GM21526 (cell line): ENCODE data around the gene ASTN1.

Source experiments
- ATAC-seq: cut with Tn5 transposase; IDR thresholded peaks from one replicate; pipeline ENCODE4 v1.9.1; 2021; ENCODE audit warnings: moderate library complexity; ENCODE audit not compliant: unreplicated experiment, low FRiP score

The ASTN1 gene

DNA sequence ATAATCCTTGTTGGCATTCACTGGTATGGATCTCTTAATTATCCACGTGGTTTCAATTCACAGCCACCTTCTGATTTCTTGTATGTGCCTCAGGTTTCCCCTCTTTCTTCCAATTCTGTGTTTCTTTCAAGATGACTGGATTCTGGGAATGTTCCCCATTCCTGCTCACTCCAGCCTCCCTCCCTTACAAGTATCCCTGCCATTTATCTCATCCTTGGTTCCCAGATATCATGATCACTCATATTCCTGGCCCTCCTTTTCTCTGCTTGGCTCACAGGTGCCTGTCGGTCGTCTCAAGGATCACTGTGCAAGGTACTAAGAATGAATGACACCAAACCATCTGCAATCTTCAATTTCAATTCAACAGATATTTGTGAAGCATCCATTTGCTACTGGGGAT lies 279.2 kb downstream of the ASTN1 start:
- no peak for ATAC-seq

DNA sequence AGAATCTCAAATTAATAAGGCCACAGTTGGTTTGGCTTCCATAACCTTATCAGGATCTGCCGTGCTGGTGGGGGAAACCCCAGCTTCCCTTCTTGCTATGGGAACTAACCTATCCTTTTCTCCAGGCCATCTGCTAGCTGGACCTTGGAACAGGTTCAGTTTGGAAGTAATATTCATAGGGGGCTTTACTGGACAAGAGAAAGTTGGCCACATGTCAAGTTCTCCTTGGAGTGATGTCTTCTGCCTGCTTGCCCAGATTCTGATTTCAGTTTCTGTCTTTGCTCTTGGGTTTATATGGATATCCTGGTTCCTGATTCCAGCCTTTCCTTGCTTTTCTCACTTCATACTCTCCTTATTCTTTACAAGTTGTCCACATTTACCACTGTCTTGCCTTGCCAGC lies 279.6 kb downstream of the ASTN1 start:
- no peak for ATAC-seq

DNA sequence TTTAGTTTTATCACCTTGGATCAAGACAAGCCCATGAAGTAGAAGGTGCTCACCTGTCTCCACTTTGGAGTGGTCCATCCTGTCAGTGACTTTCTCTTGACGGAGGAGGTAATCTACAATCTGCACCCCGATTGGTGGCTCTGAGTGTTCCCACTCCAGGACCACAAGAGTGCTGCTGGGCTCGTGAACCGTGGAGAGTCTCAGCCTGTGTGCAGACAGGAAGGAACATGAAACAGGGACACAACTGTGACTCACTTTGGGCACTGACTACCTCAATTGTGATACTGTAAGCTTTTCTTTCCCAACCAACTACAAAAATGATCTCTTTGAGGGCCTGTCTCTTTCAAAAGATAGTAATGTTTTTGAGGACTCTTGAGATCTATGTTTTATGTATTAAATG lies 280.2 kb downstream of the ASTN1 start:
- ATAC-seq = no peak

GRCh38 chr1:176880955-176881595 lies 283.4 kb downstream of the ASTN1 start:
- ATAC-seq = no peak

GRCh38 chr1:176879784-176880620 lies 284.5 kb downstream of the ASTN1 start:
- ATAC-seq = no peak

GRCh38 chr1:176878750-176879536 lies 285.6 kb downstream of the ASTN1 start:
- no peak for ATAC-seq

DNA sequence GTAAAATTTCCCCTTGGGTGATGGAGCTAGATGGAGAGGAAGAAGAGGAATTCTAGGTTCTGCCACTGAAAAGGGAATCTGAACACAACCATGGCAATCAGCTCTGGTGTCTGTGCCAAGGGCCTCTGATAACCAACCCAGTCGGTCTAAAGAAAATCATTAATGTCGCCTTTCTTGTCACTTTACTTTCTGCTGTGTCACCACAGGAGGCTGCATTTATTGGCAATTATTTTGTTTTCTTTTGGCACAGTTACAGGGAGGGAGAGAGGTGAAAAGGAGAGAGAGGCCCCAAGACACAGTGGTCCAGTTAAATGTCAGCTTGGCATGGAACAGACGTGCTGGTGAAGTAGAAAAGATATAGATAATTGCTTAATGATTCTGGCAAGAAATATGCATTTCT lies 287.0 kb downstream of the ASTN1 start:
- no peak for ATAC-seq

DNA sequence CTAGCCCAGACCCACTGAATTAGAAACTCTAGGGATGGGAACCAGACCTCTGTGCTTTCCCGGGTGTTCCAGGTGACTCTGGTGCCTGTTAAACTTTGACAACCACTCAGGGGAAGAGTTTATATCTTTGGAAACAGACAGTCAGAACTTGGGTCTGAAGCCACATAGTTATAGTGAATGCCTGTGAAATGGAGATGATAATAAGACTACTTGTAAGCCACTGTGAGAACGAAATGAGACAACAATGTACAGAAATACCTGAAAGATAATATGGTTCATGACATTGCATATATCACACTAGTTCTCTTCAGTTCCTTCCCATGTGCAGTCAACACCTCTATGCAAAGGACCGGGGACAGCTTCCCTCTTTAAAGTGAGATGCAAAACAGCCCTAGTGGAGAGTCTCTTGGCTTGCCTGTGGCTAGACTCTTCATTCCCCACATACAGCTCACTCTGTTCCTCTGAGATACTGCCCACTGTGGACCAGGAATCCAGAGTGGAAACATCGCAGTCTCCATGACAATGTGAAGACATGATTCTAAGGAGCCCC lies 287.5 kb downstream of the ASTN1 start:
- no peak for ATAC-seq

GRCh38 chr1:176869577-176869976 lies 294.9 kb downstream of the ASTN1 start:
- no peak for ATAC-seq

GRCh38 chr1:176866011-176866714 lies 298.3 kb downstream of the ASTN1 start:
- no peak for ATAC-seq

- ATAC-seq = no peak
Observed at GRCh38 chr1:176864211-176864610, 300.3 kb downstream of the ASTN1 start.

DNA sequence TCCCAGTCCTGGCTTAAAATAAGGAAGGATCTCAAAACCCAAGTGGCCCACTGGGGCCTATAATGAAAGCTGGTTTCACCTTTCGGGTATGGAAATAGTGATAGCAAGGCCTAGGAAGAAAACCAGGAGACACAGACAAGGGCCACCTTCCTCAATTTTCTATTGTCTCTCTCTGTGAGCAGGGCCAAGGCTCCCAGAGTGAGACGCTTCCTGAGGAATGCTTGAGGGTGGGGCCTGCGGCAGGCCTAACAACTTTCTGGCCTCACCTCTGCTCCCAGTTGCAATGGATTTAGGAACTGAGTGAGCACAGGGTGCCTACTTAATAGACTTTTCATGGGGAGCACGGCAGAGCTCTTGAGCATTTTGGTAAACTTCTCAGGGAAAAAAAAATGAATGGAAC lies 300.9 kb downstream of the ASTN1 start:
- ATAC-seq = no peak

DNA sequence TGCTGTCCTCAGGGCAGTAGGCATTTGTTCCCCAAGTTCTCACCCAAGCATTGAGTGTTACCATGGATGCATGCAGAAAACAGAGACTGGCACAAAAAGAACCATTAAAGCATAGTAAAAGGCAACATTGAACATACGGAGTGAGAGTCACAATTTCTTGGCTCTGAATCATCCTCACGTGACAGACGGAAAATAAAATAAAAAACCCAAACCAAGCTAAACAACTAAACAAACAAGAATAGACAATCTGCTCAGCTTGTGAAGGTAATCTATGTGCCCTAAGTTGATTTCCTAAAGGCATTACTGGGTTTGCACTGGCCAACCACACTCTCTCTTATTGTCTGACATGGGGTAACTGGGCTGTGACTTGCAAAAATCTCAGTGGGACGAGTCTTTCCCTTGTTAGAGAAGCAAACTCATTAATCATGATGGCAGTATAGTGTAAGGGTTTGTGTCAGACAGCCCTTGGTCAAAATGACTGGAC lies 306.0 kb downstream of the ASTN1 start:
- ATAC-seq = no peak

DNA sequence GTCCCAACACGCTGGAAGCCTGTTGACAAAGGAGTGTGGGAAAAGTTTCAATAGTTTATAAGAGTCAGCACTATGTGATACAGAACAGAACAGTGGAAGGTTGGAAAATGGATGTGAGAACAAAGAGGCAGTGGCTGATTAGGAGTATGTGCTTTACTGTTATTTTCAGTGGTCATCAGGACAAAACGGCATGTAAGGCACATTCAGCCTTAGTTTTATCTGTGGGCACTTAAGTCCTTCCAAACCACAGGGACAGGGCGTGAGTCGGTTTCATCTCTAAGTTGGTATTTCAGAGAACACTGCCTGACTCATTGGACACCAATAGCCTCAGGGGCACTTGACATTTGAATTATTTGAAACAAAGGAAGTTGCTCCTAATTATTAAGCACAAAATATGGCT lies 306.9 kb downstream of the ASTN1 start:
- no peak for ATAC-seq

DNA sequence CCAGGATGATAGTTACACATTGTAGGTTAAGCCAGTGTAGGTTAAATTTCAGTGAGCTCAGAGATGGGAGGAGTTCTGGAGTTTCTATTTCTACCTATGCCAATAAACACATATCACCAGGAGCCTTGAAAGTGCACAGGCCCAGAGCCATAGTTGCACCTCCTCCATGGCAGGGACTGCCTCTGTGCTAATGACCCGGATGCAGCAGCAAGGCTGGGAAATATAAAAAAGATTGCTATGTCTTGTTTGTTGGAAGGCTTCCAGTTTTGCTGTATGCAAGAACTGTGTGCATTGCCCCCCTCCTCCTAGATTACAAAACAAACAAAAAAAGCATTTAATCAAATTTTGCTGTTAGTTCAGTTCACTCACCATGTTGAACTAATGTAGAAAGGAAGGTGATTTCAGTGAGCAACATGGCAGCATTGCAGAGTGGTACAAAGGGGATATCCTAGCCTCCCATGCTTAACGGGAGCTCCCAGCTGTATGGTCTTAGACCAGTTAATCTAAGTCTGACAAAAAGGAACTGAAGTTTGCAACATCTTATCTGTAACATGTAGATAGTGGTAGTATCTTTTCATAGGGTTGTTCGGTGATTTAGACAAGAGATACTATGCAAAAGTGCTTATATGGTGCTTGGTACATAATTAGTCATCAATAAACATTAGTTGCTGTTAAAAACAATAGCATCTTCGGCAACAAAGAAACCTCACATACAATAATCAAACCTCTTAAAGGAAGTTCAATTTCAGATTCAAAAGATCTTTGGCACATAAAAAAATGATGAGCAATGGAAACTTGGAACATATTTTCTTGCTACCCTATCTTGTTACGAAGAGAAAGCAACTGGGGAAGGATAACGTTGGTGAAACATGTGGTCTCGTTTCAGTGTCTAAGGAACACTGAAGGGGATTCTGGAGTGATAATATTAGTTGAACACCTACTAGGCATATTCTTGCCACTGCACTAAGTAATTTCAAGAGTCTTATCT lies 309.5 kb downstream of the ASTN1 start:
- ATAC-seq = no peak

DNA sequence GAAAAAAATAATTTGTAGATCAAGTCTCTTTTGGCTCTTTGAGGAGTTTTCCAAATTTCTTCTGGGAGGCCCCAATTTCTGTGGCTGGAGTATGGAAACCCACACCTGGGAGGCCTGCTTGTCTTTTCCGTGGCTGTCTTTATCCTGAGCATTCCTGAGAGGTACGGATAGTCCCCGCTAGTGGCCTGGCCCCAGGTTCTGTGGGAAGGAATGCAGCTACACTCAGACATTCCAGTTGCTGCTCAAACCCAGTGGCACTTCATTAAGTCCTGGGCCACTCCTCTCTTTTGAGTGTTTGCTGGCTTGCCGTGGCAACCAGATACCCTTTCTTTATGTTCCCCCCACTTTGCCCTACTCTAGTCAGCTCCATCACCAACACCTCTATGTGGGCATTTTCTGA lies 310.4 kb downstream of the ASTN1 start:
- ATAC-seq = no peak

DNA sequence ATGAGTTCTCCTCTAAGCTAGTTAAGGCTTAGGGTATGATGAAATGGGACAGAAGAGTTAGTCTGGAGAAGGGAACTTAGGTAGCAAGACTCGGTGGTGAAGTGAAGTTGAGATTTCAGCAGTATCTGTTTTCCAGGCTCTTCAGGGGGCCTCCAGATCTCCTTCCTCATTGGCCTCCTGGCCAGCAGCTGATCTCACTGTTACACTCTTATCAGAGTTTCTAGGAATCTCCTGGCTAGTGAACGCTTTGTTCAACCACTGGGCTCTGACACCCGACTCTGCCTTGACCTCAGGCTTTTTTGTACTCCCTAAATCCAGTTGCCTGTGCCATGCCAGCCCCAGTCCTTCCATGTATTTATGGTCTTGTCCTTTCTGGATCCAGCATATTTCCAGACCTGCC lies 311.0 kb downstream of the ASTN1 start:
- ATAC-seq = no peak

DNA sequence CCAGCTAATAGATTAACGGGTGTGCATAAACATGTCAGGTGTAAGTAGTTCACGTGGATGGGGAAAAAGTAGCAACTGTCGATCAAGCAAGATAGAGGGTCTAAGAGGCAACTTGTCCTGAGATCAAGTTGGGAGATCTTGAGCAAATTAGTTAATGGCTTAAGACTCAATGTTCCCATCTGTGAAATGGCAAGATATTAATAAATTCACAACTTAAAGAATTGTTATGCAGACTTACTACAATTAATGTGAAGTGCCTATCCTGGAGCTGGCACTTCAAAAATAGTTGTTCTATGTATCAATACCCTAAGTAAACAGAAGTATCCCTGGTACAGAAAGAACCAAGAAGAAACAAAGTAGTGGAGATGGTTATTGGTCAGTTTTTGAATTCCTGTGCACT lies 312.4 kb downstream of the ASTN1 start:
- ATAC-seq = no peak

- no peak for ATAC-seq
Observed at GRCh38 chr1:176850871-176851270, 313.6 kb downstream of the ASTN1 start.
